ENCODE results near the gene S1PR2.

DNA sequence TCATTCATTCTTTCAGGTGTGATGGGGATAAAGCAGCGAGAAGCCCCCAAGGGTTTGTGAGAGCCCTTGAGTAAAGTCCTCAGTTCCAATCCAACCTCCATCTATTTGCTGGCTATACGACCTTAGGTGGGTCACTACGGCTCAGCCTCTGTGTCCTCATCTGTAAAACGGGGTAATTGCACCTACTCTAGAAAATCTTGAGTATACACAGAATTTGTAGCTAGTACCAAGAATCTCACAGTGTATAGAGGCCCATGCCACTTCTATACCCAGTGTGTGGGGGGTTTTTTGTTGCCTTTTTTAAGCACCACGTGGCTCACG, 36.0 kb downstream of the S1PR2 start:
- TF ChIP-seq CTCF (IDR thresholded peaks at IDR 0.05) (no peak), POLR2A (IDR thresholded peaks at IDR 0.05) (no peak), EP300 (IDR thresholded peaks at IDR 0.05; ENCODE audit: low read depth) (no peak)

Measured in transverse colon (tissue), 3 donors.